ENCODE results near the gene DNAJB9.
"Not testable (repeated sequence)": the region's sequence is repeated elsewhere in the genome, so short reads cannot be mapped to it uniquely, and the experiment has no call there.

The DNAJB9 gene

DNA sequence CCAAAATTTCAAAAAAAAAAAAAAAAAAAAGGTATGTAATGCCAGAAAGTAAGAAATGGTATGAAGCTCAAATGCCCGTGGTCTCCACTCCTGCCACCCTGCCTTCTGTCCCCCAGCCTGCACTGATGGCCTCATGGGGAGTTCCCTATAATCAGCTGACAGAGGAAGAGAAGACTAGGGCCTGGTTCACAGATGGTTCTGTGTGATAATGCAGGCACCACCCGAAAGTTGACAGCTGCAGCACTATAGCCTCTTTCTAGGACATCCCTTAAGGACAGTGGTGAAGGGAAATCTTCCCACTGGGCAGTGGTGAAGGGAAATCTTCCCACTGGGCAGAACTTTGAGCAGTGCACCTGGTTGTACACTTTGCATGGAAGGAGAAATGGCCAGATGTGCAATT is 31.4 kb upstream of the DNAJB9 start:
- not testable (repeated sequence) for DNase-seq (ENCODE audit: low read depth); H3K27me3 ChIP-seq (replicated peaks; ENCODE audit: control insufficient read depth, insufficient read depth, low read length); H3K4me3 ChIP-seq (ENCODE audit: low read length)

DNA sequence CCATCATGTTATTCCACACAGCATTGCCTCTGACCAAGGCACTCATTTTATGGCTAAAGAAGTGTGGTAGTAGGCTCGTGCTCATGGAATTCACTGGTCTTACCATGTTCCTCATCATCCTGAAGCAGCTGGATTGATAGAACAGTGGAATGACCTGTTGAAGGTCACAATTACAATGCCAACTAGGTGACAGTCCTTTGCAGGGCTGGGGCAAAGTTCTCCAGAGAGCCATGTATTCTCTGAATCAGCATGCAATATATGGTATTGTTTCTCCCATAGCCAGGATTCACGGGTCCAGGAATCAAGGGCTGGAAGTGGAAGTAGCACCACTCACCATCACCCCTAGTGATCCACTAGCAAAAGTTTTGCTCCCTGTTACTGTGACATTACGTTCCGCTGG is 31.0 kb upstream of the DNAJB9 start:
- not testable (repeated sequence) for H3K27me3 ChIP-seq (replicated peaks; ENCODE audit: control insufficient read depth, insufficient read depth, low read length); H3K36me3 ChIP-seq (ENCODE audit: control insufficient read depth, insufficient read depth, low read length, severe bottlenecking); H3K4me1 ChIP-seq (ENCODE audit: control insufficient read depth, insufficient read depth, low read length); H3K9ac ChIP-seq (ENCODE audit: low read length); H3K9me3 ChIP-seq (ENCODE audit: control insufficient read depth, low read length); H3K4me3 ChIP-seq (ENCODE audit: low read length); DNase-seq (ENCODE audit: low read depth)

More for the DNA sequence above, 31.4 kb upstream of the DNAJB9 start:
- not testable (repeated sequence) for H3K9ac ChIP-seq (ENCODE audit: low read length); H3K4me1 ChIP-seq (ENCODE audit: control insufficient read depth, insufficient read depth, low read length); H3K36me3 ChIP-seq (ENCODE audit: control insufficient read depth, insufficient read depth, low read length, severe bottlenecking); H3K9me3 ChIP-seq (ENCODE audit: control insufficient read depth, low read length)

DNA sequence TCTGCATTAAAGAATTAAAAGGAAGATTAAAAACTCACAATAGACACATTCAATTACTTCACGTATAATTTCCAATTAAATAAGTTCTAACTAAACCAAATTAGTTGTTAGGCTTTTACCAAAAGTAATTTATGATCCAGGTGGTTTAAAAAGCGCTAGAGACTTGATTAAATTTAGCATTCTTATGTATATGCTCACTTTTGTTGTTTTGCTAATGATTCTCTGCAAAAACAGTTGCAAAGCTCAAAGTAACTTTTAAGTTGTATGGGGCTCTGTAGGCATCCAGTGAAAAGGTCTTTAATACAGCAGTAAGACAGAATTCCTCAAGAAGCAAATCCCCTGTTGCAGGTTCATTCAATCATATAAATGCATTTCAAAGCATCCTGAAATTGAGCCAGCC is 28.2 kb upstream of the DNAJB9 start:
- H3K9me3 ChIP-seq (ENCODE audit: control insufficient read depth, low read length): no peaks in the 10 kb centered on the region
- DNase-seq (ENCODE audit: low read depth): no peak
- no peaks in the 10 kb centered on the region for H3K27me3 ChIP-seq (replicated peaks; ENCODE audit: control insufficient read depth, insufficient read depth, low read length)
- H3K36me3 ChIP-seq (ENCODE audit: control insufficient read depth, insufficient read depth, low read length, severe bottlenecking): no peaks in the 10 kb centered on the region
- no peak overlapping the region for H3K4me3 ChIP-seq (ENCODE audit: low read length)
- H3K9ac ChIP-seq (ENCODE audit: low read length): no peak overlapping the region
- H3K4me1 ChIP-seq (ENCODE audit: control insufficient read depth, insufficient read depth, low read length): no peaks in the 10 kb centered on the region

DNA sequence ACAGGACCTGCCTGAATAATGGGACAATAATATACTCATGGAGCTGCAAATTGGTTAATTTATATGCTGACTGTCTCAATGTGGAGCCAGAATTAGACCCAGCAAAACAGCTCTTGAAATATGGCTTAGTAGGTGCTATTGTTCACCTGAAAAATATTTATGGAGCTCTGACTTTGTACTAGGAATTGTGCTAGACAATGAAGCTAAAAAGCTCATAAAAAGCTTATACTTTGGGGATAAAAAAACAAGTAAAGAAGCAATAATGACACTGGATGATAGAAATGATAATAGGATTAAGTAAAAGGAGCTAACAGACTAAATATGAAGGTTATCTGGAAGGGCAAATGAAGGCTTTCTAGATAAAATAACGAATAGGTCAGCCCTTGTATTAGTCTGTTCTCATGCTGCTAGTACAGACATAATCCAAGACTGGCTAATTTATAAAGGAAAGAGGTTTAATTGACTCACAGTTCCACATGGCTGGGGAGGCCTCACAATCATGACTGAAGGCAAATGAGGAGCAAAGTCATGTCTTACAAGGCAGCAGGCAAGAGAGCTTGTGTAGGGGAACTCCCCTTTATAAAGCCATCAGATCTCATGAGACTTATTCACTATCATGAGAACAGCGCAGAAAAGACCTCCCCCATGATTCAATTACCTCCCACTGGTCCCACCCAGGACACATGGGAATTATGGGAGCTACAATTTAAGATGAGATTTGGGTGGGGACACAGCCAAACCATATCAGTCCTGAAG is 21.4 kb upstream of the DNAJB9 start:
- not testable (repeated sequence) for H3K36me3 ChIP-seq (ENCODE audit: control insufficient read depth, insufficient read depth, low read length, severe bottlenecking); H3K9me3 ChIP-seq (ENCODE audit: control insufficient read depth, low read length); H3K4me1 ChIP-seq (ENCODE audit: control insufficient read depth, insufficient read depth, low read length); H3K9ac ChIP-seq (ENCODE audit: low read length); H3K27me3 ChIP-seq (replicated peaks; ENCODE audit: control insufficient read depth, insufficient read depth, low read length); H3K4me3 ChIP-seq (ENCODE audit: low read length); DNase-seq (ENCODE audit: low read depth)

DNA sequence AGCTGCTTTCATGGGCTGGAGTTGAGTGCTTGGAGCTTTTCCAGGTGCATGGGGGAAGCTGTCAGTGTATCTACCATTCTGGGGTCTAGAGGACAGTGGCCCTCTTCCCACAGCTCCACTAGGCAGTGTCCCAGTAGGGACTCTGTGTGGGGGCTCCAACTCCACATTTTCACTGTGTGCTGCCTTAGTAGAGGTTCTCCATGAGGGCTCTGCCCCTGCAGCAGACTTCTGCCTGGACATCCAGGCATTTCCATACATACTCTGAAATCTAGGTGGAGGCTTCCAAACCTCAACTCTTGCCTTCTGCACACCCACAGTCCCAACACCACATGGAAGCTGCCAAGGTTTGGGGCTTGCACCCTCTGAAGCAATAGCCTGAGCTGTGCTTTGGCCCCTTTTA is 13.0 kb upstream of the DNAJB9 start:
- H3K27me3 ChIP-seq (replicated peaks; ENCODE audit: control insufficient read depth, insufficient read depth, low read length); H3K9me3 ChIP-seq (ENCODE audit: control insufficient read depth, low read length); H3K4me3 ChIP-seq (ENCODE audit: low read length); DNase-seq (ENCODE audit: low read depth); H3K36me3 ChIP-seq (ENCODE audit: control insufficient read depth, insufficient read depth, low read length, severe bottlenecking); H3K9ac ChIP-seq (ENCODE audit: low read length); H3K4me1 ChIP-seq (ENCODE audit: control insufficient read depth, insufficient read depth, low read length): not testable (repeated sequence)

DNA sequence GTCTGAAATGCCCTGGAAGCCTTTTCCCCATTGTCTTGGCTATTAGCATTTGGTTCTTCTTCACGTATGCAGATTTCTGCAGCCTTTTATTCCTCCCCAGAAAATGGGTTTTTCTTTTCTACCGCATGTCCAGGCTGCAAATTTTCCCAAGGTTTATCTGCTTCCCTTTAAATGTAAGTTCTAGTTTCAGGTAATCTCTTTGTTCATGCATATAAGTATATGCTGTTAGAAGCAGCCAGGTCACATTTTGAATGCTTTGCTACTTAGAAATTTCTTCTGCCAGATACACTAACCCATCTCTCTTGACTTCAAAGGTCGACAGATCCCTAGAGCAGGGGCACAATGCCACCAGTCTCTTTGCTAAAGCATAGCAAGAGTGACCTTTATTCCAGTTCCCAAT is 12.5 kb upstream of the DNAJB9 start:
- H3K27me3 ChIP-seq (replicated peaks; ENCODE audit: control insufficient read depth, insufficient read depth, low read length): no peaks in the 10 kb centered on the region
- peaks cover 5% of the 10 kb centered on the region for H3K9me3 ChIP-seq (ENCODE audit: control insufficient read depth, low read length)
- H3K4me1 ChIP-seq (ENCODE audit: control insufficient read depth, insufficient read depth, low read length): peaks cover 6% of the 10 kb centered on the region
- no peaks in the 10 kb centered on the region for H3K36me3 ChIP-seq (ENCODE audit: control insufficient read depth, insufficient read depth, low read length, severe bottlenecking)
- DNase-seq (ENCODE audit: low read depth): no peak
- no peak overlapping the region for H3K9ac ChIP-seq (ENCODE audit: low read length)
- H3K4me3 ChIP-seq (ENCODE audit: low read length): no peak overlapping the region

DNA sequence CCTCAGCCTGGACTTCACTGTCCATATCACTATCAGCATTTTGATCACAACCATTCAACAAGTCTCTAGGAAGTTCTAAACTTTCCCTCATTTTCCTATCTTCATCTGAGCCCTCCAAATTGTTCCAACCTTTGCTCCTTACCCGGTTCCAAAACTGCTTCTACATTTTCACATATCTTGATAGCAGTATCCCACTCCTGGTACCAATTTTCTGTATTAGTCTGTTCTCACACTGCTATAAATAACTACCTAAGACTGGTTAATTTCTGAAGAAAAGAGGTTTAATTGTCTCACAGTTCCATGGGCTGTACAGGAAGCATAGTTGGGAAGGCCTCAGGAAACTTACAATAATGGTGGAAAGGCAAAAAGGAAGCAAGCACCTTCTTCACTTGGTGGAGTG is 12.1 kb upstream of the DNAJB9 start:
- Histone ChIP-seq H3K4me3 (ENCODE audit: low read length) (no peak overlapping the region), H3K36me3 (ENCODE audit: control insufficient read depth, insufficient read depth, low read length, severe bottlenecking) (no peaks in the 10 kb centered on the region), H3K9me3 (ENCODE audit: control insufficient read depth, low read length) (peaks cover 5% of the 10 kb centered on the region), H3K4me1 (ENCODE audit: control insufficient read depth, insufficient read depth, low read length) (peaks cover 6% of the 10 kb centered on the region), H3K27me3 (replicated peaks; ENCODE audit: control insufficient read depth, insufficient read depth, low read length) (no peaks in the 10 kb centered on the region), H3K9ac (ENCODE audit: low read length) (no peak overlapping the region)
- no peak for DNase-seq (ENCODE audit: low read depth)

DNA sequence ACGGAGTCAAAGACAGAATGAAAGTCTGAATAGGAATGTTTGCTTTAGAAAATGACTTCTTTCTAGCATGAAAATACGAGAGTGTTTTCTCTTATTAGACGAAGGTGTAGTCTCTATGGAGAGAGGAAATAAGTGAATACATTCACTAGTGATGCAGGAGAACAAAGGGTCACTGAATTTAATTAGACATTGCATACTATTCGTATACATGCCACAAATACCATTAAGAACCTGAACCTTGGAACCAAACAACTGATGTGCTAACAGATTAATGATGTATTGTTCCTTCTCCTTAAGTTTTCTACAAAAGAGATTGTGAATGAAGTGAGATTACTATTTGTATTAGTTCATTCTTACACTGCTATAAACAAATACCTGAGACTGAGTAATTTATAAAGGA is 10.4 kb upstream of the DNAJB9 start:
- H3K9me3 ChIP-seq (ENCODE audit: control insufficient read depth, low read length): peaks cover 5% of the 10 kb centered on the region
- H3K9ac ChIP-seq (ENCODE audit: low read length): no peak overlapping the region
- DNase-seq (ENCODE audit: low read depth): no peak
- no peak overlapping the region for H3K4me3 ChIP-seq (ENCODE audit: low read length)
- no peaks in the 10 kb centered on the region for H3K27me3 ChIP-seq (replicated peaks; ENCODE audit: control insufficient read depth, insufficient read depth, low read length)
- H3K4me1 ChIP-seq (ENCODE audit: control insufficient read depth, insufficient read depth, low read length): peaks cover 6% of the 10 kb centered on the region
- H3K36me3 ChIP-seq (ENCODE audit: control insufficient read depth, insufficient read depth, low read length, severe bottlenecking): peaks cover 4% of the 10 kb centered on the region

DNA sequence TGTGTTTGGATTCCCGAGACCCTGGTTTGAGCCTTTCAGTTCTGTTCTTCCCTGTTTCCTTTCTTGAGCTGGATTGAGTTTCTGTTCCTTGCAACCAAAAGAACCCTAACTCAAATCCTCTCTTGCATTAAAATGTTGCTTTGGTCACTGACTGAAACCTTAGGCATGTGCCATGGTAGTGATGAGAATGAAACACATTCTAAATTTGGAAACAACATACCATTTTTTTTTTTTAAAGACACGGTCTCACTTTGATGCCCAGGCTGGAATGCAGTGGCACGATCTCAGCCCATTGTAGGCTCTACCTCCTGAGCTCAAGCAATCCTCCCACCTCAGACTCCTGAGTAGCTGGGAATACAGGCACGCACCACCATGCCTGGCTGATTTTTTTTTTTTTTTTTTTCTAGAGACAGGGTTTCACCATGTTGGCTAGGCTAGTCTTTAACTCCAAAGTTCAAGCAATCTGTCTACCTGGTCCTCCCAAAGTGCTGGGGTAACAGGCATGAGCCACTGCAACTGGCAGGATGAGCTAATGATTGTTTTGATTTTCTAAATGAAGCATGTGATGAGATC is 8.5 kb upstream of the DNAJB9 start:
- Histone ChIP-seq H3K4me1 (ENCODE audit: control insufficient read depth, insufficient read depth, low read length) (peaks cover 6% of the 10 kb centered on the region), H3K4me3 (ENCODE audit: low read length) (no peak overlapping the region), H3K9me3 (ENCODE audit: control insufficient read depth, low read length) (peaks cover 5% of the 10 kb centered on the region), H3K36me3 (ENCODE audit: control insufficient read depth, insufficient read depth, low read length, severe bottlenecking) (peaks cover 9% of the 10 kb centered on the region), H3K9ac (ENCODE audit: low read length) (no peak overlapping the region), H3K27me3 (replicated peaks; ENCODE audit: control insufficient read depth, insufficient read depth, low read length) (no peaks in the 10 kb centered on the region)
- peak; percentile 5 for DNase-seq (ENCODE audit: low read depth)

DNA sequence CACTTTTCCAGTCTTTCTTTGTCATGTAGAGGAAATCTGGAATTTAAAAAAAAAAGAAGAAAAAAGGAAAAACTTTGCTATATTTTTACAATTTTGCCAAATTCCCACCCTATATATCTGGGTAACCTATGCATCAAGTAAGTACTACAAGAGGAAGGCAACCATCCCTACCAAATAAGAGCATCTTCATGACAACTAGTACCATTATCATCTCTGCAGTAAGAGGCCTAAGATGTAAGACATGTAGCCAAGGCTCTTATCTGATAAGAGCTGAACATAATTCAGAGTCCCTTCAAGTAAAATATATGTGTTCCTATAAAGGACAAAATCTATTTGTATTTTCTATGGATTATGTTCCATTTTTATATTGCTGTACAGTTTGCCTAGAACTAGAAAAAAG is 3.7 kb upstream of the DNAJB9 start:
- DNase-seq (ENCODE audit: low read depth): no peak
- H3K9ac ChIP-seq (ENCODE audit: low read length): no peak overlapping the region
- H3K27me3 ChIP-seq (replicated peaks; ENCODE audit: control insufficient read depth, insufficient read depth, low read length): no peaks in the 10 kb centered on the region
- peaks cover 19% of the 10 kb centered on the region for H3K4me1 ChIP-seq (ENCODE audit: control insufficient read depth, insufficient read depth, low read length)
- H3K4me3 ChIP-seq (ENCODE audit: low read length): no peak overlapping the region
- no peaks in the 10 kb centered on the region for H3K9me3 ChIP-seq (ENCODE audit: control insufficient read depth, low read length)
- H3K36me3 ChIP-seq (ENCODE audit: control insufficient read depth, insufficient read depth, low read length, severe bottlenecking): peaks cover 9% of the 10 kb centered on the region

DNA sequence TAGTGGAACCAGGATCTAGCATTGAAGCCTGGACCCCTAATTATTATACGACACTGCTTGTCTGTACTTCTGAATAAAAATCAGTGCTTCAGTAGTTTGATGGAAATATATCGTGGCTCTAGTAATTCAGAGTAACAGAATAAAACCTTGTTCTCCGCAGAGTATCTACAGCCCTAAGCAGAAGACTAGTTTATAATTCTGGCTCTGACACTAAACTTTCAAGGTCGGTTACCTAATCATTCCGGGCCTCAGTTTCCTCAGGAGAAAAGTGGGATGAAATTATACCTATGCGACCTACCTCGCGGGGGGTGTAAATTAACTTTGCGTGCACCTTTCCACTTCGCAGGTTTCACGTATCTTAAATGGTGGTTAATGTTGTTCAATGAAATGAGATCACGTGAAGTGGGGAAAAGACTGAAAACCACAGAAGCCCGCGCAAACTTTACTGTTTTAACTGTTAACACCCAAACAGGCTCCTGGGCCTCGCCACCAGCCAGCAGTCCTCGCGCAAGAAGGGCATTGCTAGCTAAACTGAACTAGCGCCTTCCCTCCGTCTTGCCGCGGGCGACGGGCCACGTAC is 783 bp upstream of the DNAJB9 start:
- peaks cover 26% of the 10 kb centered on the region for H3K36me3 ChIP-seq (ENCODE audit: control insufficient read depth, insufficient read depth, low read length, severe bottlenecking)

More for the DNA sequence above, 783 bp upstream of the DNAJB9 start:
- Histone ChIP-seq H3K27me3 (replicated peaks; ENCODE audit: control insufficient read depth, insufficient read depth, low read length) (no peaks in the 10 kb centered on the region), H3K9ac (ENCODE audit: low read length) (peak overlapping the region; percentile 97), H3K4me1 (ENCODE audit: control insufficient read depth, insufficient read depth, low read length) (peaks cover 39% of the 10 kb centered on the region), H3K4me3 (ENCODE audit: low read length) (peak overlapping the region; percentile 92), H3K9me3 (ENCODE audit: control insufficient read depth, low read length) (no peaks in the 10 kb centered on the region)
- no peak for DNase-seq (ENCODE audit: low read depth)
